Measurements from ENCODE around the gene BBS12. TPM values are rescaled to one million over a fixed set of nuclear protein-coding genes. Genes with fewer than 3 reads are reported as not detected.

BBS12 gene
- total RNA-seq, 6 donors from 2014 or later = 2.7 to 8.5 (median 3.2) TPM

DNA sequence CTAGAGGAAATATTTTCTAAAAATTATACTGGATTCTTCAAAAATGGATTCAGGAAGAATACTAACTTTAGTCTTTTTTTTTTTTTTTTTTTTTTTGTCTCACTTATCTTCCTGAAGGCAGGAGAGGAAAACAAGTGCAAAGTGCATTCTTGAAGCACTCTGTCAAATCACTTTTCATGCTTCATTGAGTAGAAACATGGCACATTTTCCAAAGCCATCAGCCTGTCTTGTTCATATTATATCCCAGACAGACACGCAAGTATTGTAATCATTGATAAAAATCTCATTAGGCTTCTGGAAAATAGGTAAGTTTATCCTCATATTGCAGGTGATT, 1.2 kb downstream of the BBS12 start:
- H3K4me1 ChIP-seq = peaks cover 0 to 23% (median 5%) of the 10 kb centered on the region in 4 donors
- peak overlapping the region in 3 of 4 donors; percentile 59 to 76 (median 69) for H3K4me3 ChIP-seq
- no peaks in the 10 kb centered on the region for H3K36me3 ChIP-seq
- DNase-seq = no peak
- no peak for TF ChIP-seq POLR2AphosphoS5 (IDR thresholded peaks at IDR 0.05)
- TF ChIP-seq, protein P1, sequence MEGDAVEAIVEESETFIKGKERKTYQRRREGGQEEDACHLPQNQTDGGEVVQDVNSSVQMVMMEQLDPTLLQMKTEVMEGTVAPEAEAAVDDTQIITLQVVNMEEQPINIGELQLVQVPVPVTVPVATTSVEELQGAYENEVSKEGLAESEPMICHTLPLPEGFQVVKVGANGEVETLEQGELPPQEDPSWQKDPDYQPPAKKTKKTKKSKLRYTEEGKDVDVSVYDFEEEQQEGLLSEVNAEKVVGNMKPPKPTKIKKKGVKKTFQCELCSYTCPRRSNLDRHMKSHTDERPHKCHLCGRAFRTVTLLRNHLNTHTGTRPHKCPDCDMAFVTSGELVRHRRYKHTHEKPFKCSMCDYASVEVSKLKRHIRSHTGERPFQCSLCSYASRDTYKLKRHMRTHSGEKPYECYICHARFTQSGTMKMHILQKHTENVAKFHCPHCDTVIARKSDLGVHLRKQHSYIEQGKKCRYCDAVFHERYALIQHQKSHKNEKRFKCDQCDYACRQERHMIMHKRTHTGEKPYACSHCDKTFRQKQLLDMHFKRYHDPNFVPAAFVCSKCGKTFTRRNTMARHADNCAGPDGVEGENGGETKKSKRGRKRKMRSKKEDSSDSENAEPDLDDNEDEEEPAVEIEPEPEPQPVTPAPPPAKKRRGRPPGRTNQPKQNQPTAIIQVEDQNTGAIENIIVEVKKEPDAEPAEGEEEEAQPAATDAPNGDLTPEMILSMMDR (IDR thresholded peaks at IDR 0.05) = no peak
- no peak for TF ChIP-seq POLR2A (IDR thresholded peaks at IDR 0.05)
- TF ChIP-seq EP300 (IDR thresholded peaks at IDR 0.05) = no peak
- no peak for ATAC-seq (ENCODE audit: low FRiP score in 2 of 2)
- no peaks in the 10 kb centered on the region for H3K27me3 ChIP-seq
- H3K9me3 ChIP-seq = no peaks in the 10 kb centered on the region
- WGBS, 2 donors = 97 to 100% methylated on average over 1 of the region's 1 CpG
- H3K27ac ChIP-seq = peak overlapping the region in 3 of 4 donors; percentile 85 to 92 (median 87)

DNA sequence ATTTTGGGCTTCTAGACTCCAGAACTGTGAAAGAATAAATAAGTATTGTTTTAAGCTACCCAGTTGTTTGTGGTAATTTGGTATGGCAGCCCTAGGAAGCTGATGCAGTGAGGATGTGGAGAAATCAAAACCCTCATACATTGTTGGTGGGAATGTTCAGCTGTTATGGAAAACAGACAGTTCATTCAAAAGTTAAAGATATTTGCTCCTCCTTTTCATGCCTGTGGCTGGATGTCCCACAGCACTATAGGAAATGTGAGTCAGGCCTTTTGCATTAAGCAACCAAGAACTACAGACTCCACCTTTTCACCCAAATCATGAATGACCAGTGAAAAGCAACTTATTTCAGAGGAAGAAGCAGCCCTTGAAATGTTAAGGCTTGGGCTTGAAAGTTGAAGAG, 6.7 kb downstream of the BBS12 start:
- Histone ChIP-seq H3K4me1 (peaks cover 0 to 4% (median under 1%) of the 10 kb centered on the region in 4 donors), H3K9me3 (no peaks in the 10 kb centered on the region), H3K27ac (no peak overlapping the region), H3K4me3 (no peak overlapping the region), H3K27me3 (no peaks in the 10 kb centered on the region), H3K36me3 (peaks cover 4 to 15% (median 7%) of the 10 kb centered on the region in 4 donors)
- DNase-seq (no peak), ATAC-seq (ENCODE audit: low FRiP score in 2 of 2) (no peak)
- no peak for TF ChIP-seq POLR2A (IDR thresholded peaks at IDR 0.05)

DNA sequence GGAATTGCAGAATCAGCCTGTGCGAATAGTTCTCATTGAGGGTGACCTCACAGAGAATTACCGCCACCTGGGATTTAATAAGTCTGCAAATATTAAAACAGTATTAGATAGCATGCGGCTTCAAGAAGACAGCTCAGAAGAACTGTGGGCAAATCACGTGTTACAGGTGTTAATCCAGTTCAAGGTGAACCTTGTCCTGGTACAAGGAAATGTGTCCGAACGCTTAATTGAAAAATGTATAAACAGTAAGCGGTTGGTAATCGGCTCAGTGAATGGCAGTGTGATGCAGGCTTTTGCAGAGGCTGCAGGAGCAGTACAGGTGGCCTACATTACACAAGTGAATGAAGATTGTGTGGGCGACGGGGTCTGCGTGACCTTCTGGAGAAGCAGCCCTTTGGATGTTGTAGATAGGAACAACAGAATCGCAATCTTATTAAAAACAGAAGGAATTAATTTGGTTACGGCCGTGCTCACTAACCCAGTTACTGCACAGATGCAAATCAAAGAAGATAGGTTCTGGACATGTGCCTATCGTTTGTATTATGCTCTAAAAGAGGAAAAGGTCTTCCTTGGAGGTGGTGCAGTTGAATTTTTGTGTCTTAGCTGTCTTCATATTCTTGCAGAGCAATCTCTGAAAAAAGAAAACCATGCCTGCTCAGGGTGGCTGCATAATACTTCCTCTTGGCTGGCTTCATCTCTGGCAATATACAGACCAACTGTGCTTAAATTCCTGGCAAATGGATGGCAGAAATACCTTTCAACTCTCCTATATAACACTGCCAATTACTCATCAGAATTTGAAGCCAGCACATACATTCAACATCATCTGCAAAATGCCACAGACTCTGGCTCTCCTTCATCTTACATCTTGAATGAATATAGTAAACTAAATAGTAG, 10.7 kb downstream of the BBS12 start:
- ATAC-seq (ENCODE audit: low FRiP score in 2 of 2) (no peak), DNase-seq (no peak)
- Histone ChIP-seq H3K27ac (no peak overlapping the region), H3K36me3 (peaks cover 4 to 15% (median 7%) of the 10 kb centered on the region in 4 donors), H3K4me3 (no peak overlapping the region), H3K27me3 (no peaks in the 10 kb centered on the region), H3K4me1 (peaks cover 0 to 5% (median 0%) of the 10 kb centered on the region in 4 donors), H3K9me3 (no peaks in the 10 kb centered on the region)
- TF ChIP-seq, protein P1 (IDR thresholded peaks at IDR 0.05) = no peak
- TF ChIP-seq EP300 (IDR thresholded peaks at IDR 0.05) = no peak
- TF ChIP-seq POLR2A (IDR thresholded peaks at IDR 0.05) = no peak
- no peak for TF ChIP-seq POLR2AphosphoS5 (IDR thresholded peaks at IDR 0.05)
- 84 to 96% methylated on average over 15 of the region's 15 CpGs for WGBS, 2 donors

DNA sequence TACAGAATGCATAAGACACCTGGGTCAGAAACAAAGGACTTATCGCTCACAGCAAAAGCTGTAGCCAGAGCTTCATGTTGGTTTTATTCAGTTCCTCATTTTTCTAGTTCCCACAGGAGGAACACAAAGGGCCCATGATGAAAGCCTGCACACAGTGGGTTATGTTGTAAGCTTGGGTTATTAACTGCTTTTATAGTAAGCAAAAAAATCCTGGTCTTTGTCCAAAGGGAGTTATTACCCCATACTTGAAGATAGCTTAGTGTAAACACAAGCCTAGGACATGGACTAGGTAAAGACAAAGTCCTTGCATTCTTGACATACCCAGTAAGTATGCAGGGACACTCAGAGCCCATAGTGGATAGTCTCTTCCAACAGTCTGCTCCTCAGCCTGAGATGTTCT, 11.7 kb downstream of the BBS12 start:
- WGBS, 2 donors = 32 to 100% methylated on average over 1 of the region's 1 CpG
- peaks cover 4 to 15% (median 7%) of the 10 kb centered on the region in 4 donors for H3K36me3 ChIP-seq
- H3K27me3 ChIP-seq = no peaks in the 10 kb centered on the region
- no peaks in the 10 kb centered on the region for H3K9me3 ChIP-seq
- no peak overlapping the region for H3K4me3 ChIP-seq
- H3K4me1 ChIP-seq = peaks cover 0 to 5% (median 0%) of the 10 kb centered on the region in 4 donors
- peak in 1 of 2 donors; percentile 36 for DNase-seq
- peak; percentile 41 to 58 for ATAC-seq (ENCODE audit: low FRiP score in 2 of 2)
- no peak for TF ChIP-seq EP300 (IDR thresholded peaks at IDR 0.05)
- TF ChIP-seq POLR2AphosphoS5 (IDR thresholded peaks at IDR 0.05) = no peak
- TF ChIP-seq, protein P1 (IDR thresholded peaks at IDR 0.05) = no peak
- TF ChIP-seq POLR2A (IDR thresholded peaks at IDR 0.05) = no peak
- H3K27ac ChIP-seq = no peak overlapping the region

DNA sequence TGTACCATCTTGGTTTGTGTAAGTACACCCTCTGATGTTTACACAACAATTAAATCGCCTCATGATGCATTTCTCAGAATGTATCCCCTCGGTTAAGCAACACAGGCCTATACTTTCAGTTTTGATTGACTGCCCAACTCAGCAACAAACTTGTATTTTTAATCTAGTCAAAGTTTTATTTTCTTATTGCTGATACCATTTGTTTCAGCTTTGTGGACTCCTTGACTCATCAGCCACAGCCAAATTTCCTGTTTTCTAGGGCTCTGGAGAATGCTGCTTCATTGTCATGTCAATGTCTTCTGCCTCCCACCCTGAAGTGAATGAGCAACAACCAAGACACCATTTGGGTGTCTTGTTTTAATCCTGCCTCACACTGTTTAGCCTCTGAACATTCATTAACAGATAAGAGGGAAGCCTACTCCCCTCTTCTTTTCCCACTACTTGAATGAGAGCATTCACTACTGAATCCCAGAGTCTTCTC, 14.0 kb downstream of the BBS12 start:
- Histone ChIP-seq H3K9me3 (no peaks in the 10 kb centered on the region), H3K36me3 (peaks cover 4 to 15% (median 7%) of the 10 kb centered on the region in 4 donors), H3K27ac (no peak overlapping the region), H3K4me1 (peaks cover 0 to 5% (median 0%) of the 10 kb centered on the region in 4 donors), H3K4me3 (no peak overlapping the region), H3K27me3 (no peaks in the 10 kb centered on the region)
- no peak for ATAC-seq (ENCODE audit: low FRiP score in 2 of 2)
- WGBS, 2 donors = 76 to 81% methylated on average over 2 of the region's 2 CpGs
- TF ChIP-seq, protein P1 (IDR thresholded peaks at IDR 0.05) = no peak
- TF ChIP-seq POLR2AphosphoS5 (IDR thresholded peaks at IDR 0.05) = no peak
- no peak for TF ChIP-seq EP300 (IDR thresholded peaks at IDR 0.05)
- TF ChIP-seq POLR2A (IDR thresholded peaks at IDR 0.05) = no peak
- DNase-seq = no peak

Measured in upper lobe of left lung (tissue), 6 donors.